ENCODE data around the gene AZU1. TPM values are rescaled to one million over a fixed set of nuclear protein-coding genes. Genes with fewer than 3 reads are reported as not detected.

AZU1 gene
- total RNA-seq, 1 experiment from 2014 or later: 1.6 TPM

- H2BK120ac ChIP-seq (ENCODE audit: low read depth, low read length, poor library complexity, severe bottlenecking): no peak overlapping the region
Observed at GRCh38 chr19:829129-829758, 1.6 kb downstream of the AZU1 start.

More at GRCh38 chr19:829129-829758, 1.6 kb downstream of the AZU1 start:
- H3K18ac ChIP-seq (ENCODE audit: insufficient read length, low read depth, low read length): no peak overlapping the region
- H3K9me3 Mint-ChIP-seq: no peaks in the 10 kb centered on the region
- no peaks in the 10 kb centered on the region for H3K79me1 ChIP-seq (ENCODE audit: insufficient read depth, low read depth, low read length, poor library complexity, severe bottlenecking)
- no peak overlapping the region for H3K27ac ChIP-seq (ENCODE audit: insufficient read length, low read depth, low read length)
- H3K9me3 ChIP-seq (ENCODE audit: control insufficient read depth, low read depth, low read length): no peaks in the 10 kb centered on the region
- no peak overlapping the region for H4K91ac ChIP-seq (ENCODE audit: insufficient read length, low read depth, low read length)
- no peak overlapping the region for H3K14ac ChIP-seq (ENCODE audit: insufficient read depth, low read length)
- H2BK5ac ChIP-seq (ENCODE audit: insufficient read length, low read length): no peak overlapping the region
- no peak overlapping the region for H3K27ac Mint-ChIP-seq
- H4K20me1 ChIP-seq (ENCODE audit: control insufficient read depth, insufficient read depth, insufficient read length): no peaks in the 10 kb centered on the region
- no peak for DNase-seq
- no peaks in the 10 kb centered on the region for H3K79me2 ChIP-seq (ENCODE audit: insufficient read depth, low read length)
- no peaks in the 10 kb centered on the region for H3K27me3 ChIP-seq (ENCODE audit: insufficient read depth, low read length)
- H3K23me2 ChIP-seq (ENCODE audit: insufficient read length, low read depth, low read length, poor library complexity, severe bottlenecking): no peaks in the 10 kb centered on the region
- H2AFZ ChIP-seq (ENCODE audit: low read length): no peak overlapping the region
- WGBS (ENCODE audit: extremely low coverage, insufficient read length, low lambda C conversion rate): no CpG with 5 or more reads among the region's 18 CpGs
- no peak overlapping the region for H3K4me2 ChIP-seq (ENCODE audit: insufficient read depth, insufficient read length, low read length)
- no peaks in the 10 kb centered on the region for H3K36me3 Mint-ChIP-seq (ENCODE audit: insufficient read depth in 1 of 3, low read depth in 3 of 3)
- no peak overlapping the region for H4K5ac ChIP-seq (ENCODE audit: insufficient read length, low read depth, low read length)
- H2BK20ac ChIP-seq (ENCODE audit: low read depth, low read length, poor library complexity, severe bottlenecking): no peak overlapping the region
- no peak overlapping the region for H3T11ph ChIP-seq (ENCODE audit: low read length)
- no peak overlapping the region for H3K4me3 Mint-ChIP-seq
- H3K27me3 Mint-ChIP-seq (ENCODE audit: low read depth): peaks cover 3% of the 10 kb centered on the region; the same call in 1 of the 2 replicates
- no peak overlapping the region for H2BK15ac ChIP-seq (ENCODE audit: low read depth, low read length)
- H3K4ac ChIP-seq (ENCODE audit: low read depth, low read length): no peak overlapping the region
- no peak overlapping the region for H2BK12ac ChIP-seq (ENCODE audit: insufficient read length, low read depth, low read length)
- H3K4me1 Mint-ChIP-seq: 0 out of 4 replicates have a peak, but pooled peaks cover 0 to 3% of the 10 kb centered on the region in 2 experiments
- H2AK5ac ChIP-seq (ENCODE audit: insufficient read length, low read length): no peak overlapping the region
- TF ChIP-seq CTCF (conservative IDR thresholded peaks at IDR 0.05): no peak
- no peak overlapping the region for H4K8ac ChIP-seq (replicated peaks; ENCODE audit: insufficient read length, low read depth, low read length)
- no peak overlapping the region for H3K56ac ChIP-seq (ENCODE audit: insufficient read length, low read depth, low read length)
- no peaks in the 10 kb centered on the region for H3K4me1 ChIP-seq (ENCODE audit: insufficient read depth, low read length)
- H3K23ac ChIP-seq (ENCODE audit: insufficient read length, low read depth, low read length): no peak overlapping the region
- no peak overlapping the region for H3K9ac ChIP-seq (ENCODE audit: extremely low read depth, insufficient read length, low read length)
